MM.1S (cell line): ENCODE measurements around the gene ZNF664.

ENCODE experiments used
- DNase-seq: peaks from one replicate; pipeline ENCODE4 v3.0.0-alpha.2; 2015
- H2AFZ ChIP-seq: fragments of 300-600 bp; sonication (generic); 2 replicates; pipeline ENCODE4 v1.6.0; 2016; ENCODE audit warnings: antibody characterized with exemption, low read length
- H3F3A ChIP-seq: fragments of 300-600 bp; sonication (generic); 2 replicates; pipeline ENCODE4 v1.6.1; 2016; ENCODE audit warnings: mild to moderate bottlenecking, antibody characterized with exemption, low read length, moderate library complexity, mixed read lengths; ENCODE audit not compliant: insufficient read depth
- H3K27ac ChIP-seq: fragments of 300-600 bp; sonication (generic); 2 replicates; pipeline ENCODE4 v1.5.1; 2016; ENCODE audit warnings: mild to moderate bottlenecking, low read length
- H3K27me3 ChIP-seq: fragments of 300-600 bp; sonication (generic); replicated peaks from 2 replicates; pipeline ENCODE4 v1.6.0; 2016; ENCODE audit warnings: low read length; ENCODE audit not compliant: insufficient read depth
- H3K36me3 ChIP-seq: fragments of 300-600 bp; sonication (generic); replicated peaks from 2 replicates; pipeline ENCODE4 v1.6.1; 2016; ENCODE audit warnings: mild to moderate bottlenecking, low read length, mixed read lengths; ENCODE audit not compliant: insufficient read depth
- H3K4me1 ChIP-seq: fragments of 300-600 bp; sonication (generic); 2 replicates; pipeline ENCODE4 v1.6.1; 2016; ENCODE audit warnings: low read length, mixed read lengths
- H3K4me2 ChIP-seq: fragments of 300-600 bp; sonication (generic); 2 replicates; pipeline ENCODE4 v1.6.0; 2016; ENCODE audit warnings: low read depth, low read length
- H3K4me3 ChIP-seq: fragments of 300-600 bp; sonication (generic); 2 replicates; pipeline ENCODE4 v1.5.1; 2016; ENCODE audit warnings: low read length, mixed read lengths
- H3K79me2 ChIP-seq: fragments of 300-600 bp; sonication (generic); 2 replicates; pipeline ENCODE4 v1.6.1; 2016; ENCODE audit warnings: mixed run types, low read length, mixed read lengths
- H3K9ac ChIP-seq: fragments of 300-600 bp; sonication (generic); 2 replicates; pipeline ENCODE4 v1.6.1; 2016; ENCODE audit warnings: low read length, mixed read lengths
- H3K9me2 ChIP-seq: fragments of 300-600 bp; sonication (generic); replicated peaks from 2 replicates; pipeline ENCODE4 v1.6.1; 2016; ENCODE audit warnings: mild to moderate bottlenecking, low read length, mixed read lengths; ENCODE audit not compliant: insufficient read depth
- H3K9me3 ChIP-seq: fragments of 300-600 bp; sonication (generic); replicated peaks from 2 replicates; pipeline ENCODE4 v1.6.1; 2016; ENCODE audit warnings: mild to moderate bottlenecking, low read length, mixed read lengths; ENCODE audit not compliant: insufficient read depth
- H4K20me1 ChIP-seq: fragments of 300-600 bp; sonication (generic); 2 replicates; pipeline ENCODE4 v1.6.1; 2016; ENCODE audit warnings: mild to moderate bottlenecking, low read length, moderate library complexity, mixed read lengths; ENCODE audit not compliant: insufficient read depth
- EZH2 ChIP-seq: fragments of 300-600 bp; sonication (generic); optimal IDR thresholded peaks from 2 replicates; pipeline ENCODE3; 2017; ENCODE audit warnings: low read depth, mild to moderate bottlenecking, antibody characterized with exemption, low read length, mixed read lengths
- EZH2phosphoT487 ChIP-seq: fragments of 300-600 bp; sonication (generic); IDR thresholded peaks from 2 replicates; pipeline ENCODE4 v1.6.1; 2018; ENCODE audit warnings: antibody characterized with exemption, low read length
- TF ChIP-seq, protein P1 (sequence below): fragments of 300-600 bp; sonication (generic); IDR thresholded peaks from 2 replicates; pipeline ENCODE4 v1.5.1; 2016; ENCODE audit warnings: antibody characterized with exemption, low read length, mixed read lengths

ZNF664 gene

GRCh38 chr12:123954647-123955350, 18.2 kb upstream of the ZNF664 start:
- no peak overlapping the region for H3K27ac ChIP-seq
- H3F3A ChIP-seq, result no peaks in the 10 kb centered on the region
- no peaks in the 10 kb centered on the region for H4K20me1 ChIP-seq
- no peaks in the 10 kb centered on the region for H3K4me1 ChIP-seq
- H2AFZ ChIP-seq, result no peak overlapping the region
- no peak overlapping the region for H3K4me2 ChIP-seq
- H3K9me2 ChIP-seq, result no peaks in the 10 kb centered on the region
- H3K9ac ChIP-seq, result no peak overlapping the region
- H3K79me2 ChIP-seq, result no peaks in the 10 kb centered on the region
- no peak for DNase-seq
- H3K4me3 ChIP-seq, result no peak overlapping the region
- H3K27me3 ChIP-seq, result no peaks in the 10 kb centered on the region
- no peaks in the 10 kb centered on the region for H3K9me3 ChIP-seq
- no peaks in the 10 kb centered on the region for H3K36me3 ChIP-seq
- no peak for TF ChIP-seq EZH2
- TF ChIP-seq, protein P1, sequence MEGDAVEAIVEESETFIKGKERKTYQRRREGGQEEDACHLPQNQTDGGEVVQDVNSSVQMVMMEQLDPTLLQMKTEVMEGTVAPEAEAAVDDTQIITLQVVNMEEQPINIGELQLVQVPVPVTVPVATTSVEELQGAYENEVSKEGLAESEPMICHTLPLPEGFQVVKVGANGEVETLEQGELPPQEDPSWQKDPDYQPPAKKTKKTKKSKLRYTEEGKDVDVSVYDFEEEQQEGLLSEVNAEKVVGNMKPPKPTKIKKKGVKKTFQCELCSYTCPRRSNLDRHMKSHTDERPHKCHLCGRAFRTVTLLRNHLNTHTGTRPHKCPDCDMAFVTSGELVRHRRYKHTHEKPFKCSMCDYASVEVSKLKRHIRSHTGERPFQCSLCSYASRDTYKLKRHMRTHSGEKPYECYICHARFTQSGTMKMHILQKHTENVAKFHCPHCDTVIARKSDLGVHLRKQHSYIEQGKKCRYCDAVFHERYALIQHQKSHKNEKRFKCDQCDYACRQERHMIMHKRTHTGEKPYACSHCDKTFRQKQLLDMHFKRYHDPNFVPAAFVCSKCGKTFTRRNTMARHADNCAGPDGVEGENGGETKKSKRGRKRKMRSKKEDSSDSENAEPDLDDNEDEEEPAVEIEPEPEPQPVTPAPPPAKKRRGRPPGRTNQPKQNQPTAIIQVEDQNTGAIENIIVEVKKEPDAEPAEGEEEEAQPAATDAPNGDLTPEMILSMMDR, result no peak

DNA sequence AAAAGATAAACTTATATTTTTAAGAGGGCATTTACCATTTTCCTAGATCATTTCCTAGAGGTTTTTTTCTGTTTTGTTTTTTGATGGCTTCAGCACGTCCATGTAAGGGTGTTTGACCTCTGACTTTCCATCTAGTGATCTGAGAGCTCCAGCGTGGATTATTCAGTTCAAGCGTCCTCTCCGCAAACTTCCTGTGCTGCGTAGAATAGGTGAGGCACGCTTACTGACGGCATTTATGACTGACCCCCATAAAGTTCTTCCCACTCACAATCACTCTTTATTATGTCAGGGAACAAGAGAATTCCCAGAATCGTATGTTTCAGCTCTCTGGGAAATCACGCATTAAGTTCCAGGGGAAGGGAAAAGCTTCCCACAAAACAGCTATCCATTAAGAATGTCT, 16.8 kb upstream of the ZNF664 start:
- H3K27me3 ChIP-seq, result no peaks in the 10 kb centered on the region

GRCh38 chr12:123957196-123957595, 15.8 kb upstream of the ZNF664 start:
- no peaks in the 10 kb centered on the region for H3K9me3 ChIP-seq
- H3K4me2 ChIP-seq, result no peak overlapping the region
- H3K27me3 ChIP-seq, result no peaks in the 10 kb centered on the region
- no peak overlapping the region for H2AFZ ChIP-seq
- H3K4me1 ChIP-seq, result no peaks in the 10 kb centered on the region
- H3K36me3 ChIP-seq, result no peaks in the 10 kb centered on the region
- no peaks in the 10 kb centered on the region for H4K20me1 ChIP-seq
- TF ChIP-seq EZH2 (no peak), EZH2phosphoT487 (no peak)
- TF ChIP-seq, protein P1, result no peak
- DNase-seq, result no peak
- H3K9me2 ChIP-seq, result no peaks in the 10 kb centered on the region
- no peak overlapping the region for H3K9ac ChIP-seq
- H3K79me2 ChIP-seq, result no peaks in the 10 kb centered on the region
- H3K27ac ChIP-seq, result no peak overlapping the region
- no peaks in the 10 kb centered on the region for H3F3A ChIP-seq
- H3K4me3 ChIP-seq, result no peak overlapping the region

More for the DNA sequence above, 16.8 kb upstream of the ZNF664 start:
- H3K9me3 ChIP-seq, result no peaks in the 10 kb centered on the region
- TF ChIP-seq EZH2 (no peak), EZH2phosphoT487 (no peak)
- TF ChIP-seq, protein P1, result no peak
- H3K36me3 ChIP-seq, result no peaks in the 10 kb centered on the region
- H3K4me3 ChIP-seq, result no peak overlapping the region
- no peaks in the 10 kb centered on the region for H4K20me1 ChIP-seq
- H3K9ac ChIP-seq, result no peak overlapping the region
- H2AFZ ChIP-seq, result no peak overlapping the region
- no peak overlapping the region for H3K27ac ChIP-seq
- no peaks in the 10 kb centered on the region for H3K4me1 ChIP-seq
- H3K79me2 ChIP-seq, result no peaks in the 10 kb centered on the region
- DNase-seq, result no peak
- H3F3A ChIP-seq, result no peaks in the 10 kb centered on the region
- H3K4me2 ChIP-seq, result no peak overlapping the region
- no peaks in the 10 kb centered on the region for H3K9me2 ChIP-seq
